H1 (cell line): Measurements from ENCODE around the gene MXD1. TPM values are rescaled to one million over a fixed set of nuclear protein-coding genes. Genes with fewer than 3 reads are reported as not detected.

Experiments used
- BCL11A ChIP-seq, 2 experiments: IDR thresholded peaks; one replicate each; pipeline ENCODE4 v1.6.1; 2011; ENCODE audit warnings: low read depth in 2 of 2, low read length in 2 of 2, mild to moderate bottlenecking in 2 of 2
- CBX8 ChIP-seq: fragments of 300-800, 300-1000 bp; sonication (generic); IDR thresholded peaks from 2 replicates; pipeline ENCODE4 v1.7.1; 2016; ENCODE audit warnings: low read depth, low read length, borderline replicate concordance
- CHD2 ChIP-seq: IDR thresholded peaks from 2 replicates; pipeline ENCODE4 v1.6.1; 2012; ENCODE audit warnings: low read length, improper control_type of control experiment
- CHD7 ChIP-seq: fragments of 300-600 bp; sonication (generic); IDR thresholded peaks from 2 replicates; pipeline ENCODE4 v1.7.1; 2012; ENCODE audit warnings: low read length, moderate library complexity, mild to moderate bottlenecking, inconsistent platforms; ENCODE audit not compliant: insufficient replicate concordance
- FOSL1 ChIP-seq: IDR thresholded peaks from 2 replicates; pipeline ENCODE4 v1.6.1; 2011; ENCODE audit warnings: mild to moderate bottlenecking, low read depth, low read length, moderate library complexity; ENCODE audit not compliant: insufficient read depth
- NRF1 ChIP-seq: IDR thresholded peaks from 2 replicates; pipeline ENCODE4 v1.6.1; 2011; ENCODE audit warnings: mild to moderate bottlenecking, low read depth, low read length, improper control_type of control experiment
- RBBP5 ChIP-seq: IDR thresholded peaks from 2 replicates; pipeline ENCODE4 v1.7.1; 2012; ENCODE audit warnings: low read depth, mild to moderate bottlenecking, inconsistent platforms, low read length, moderate library complexity, borderline replicate concordance
- SAP30 ChIP-seq: fragments of 300-600 bp; sonication (generic); IDR thresholded peaks from 2 replicates; pipeline ENCODE4 v1.7.1; 2012; ENCODE audit warnings: low read length, moderate library complexity, mild to moderate bottlenecking, inconsistent platforms; ENCODE audit not compliant: insufficient read depth, insufficient replicate concordance
- SRF ChIP-seq: IDR thresholded peaks from 2 replicates; pipeline ENCODE4 v1.6.1; 2011; ENCODE audit warnings: mild to moderate bottlenecking, low read depth, low read length, moderate library complexity
- TBP ChIP-seq: IDR thresholded peaks from 2 replicates; pipeline ENCODE4 v1.6.1; 2011; ENCODE audit warnings: low read depth, low read length, improper control_type of control experiment
- polyA plus RNA-seq, 7 experiments: library from polyadenylated mRNA; depleted of rRNA in 3 of 7; stranded (reverse) in 5 of 7; unstranded in 2 of 7; fragments of >200 nt in 5 of 7; fragments of 200-250 nt in 2 of 7; gene quantifications; 1 replicate in 5 of 7; 2 replicates in 1 of 7; 4 replicates in 1 of 7; pipeline versions ENCODE4 v1.2.1 to v1.2.3, GENCODE V29; 2011 to 2013; ENCODE audit warnings: missing spikeins in 2 of 7, mixed read lengths in 2 of 7
- total RNA-seq: library from RNA; stranded (reverse); fragmentation: NEBNext Ultra II Directional; extraction: Animal tissue kit (Norgen Biotek cat#: 25700); gene quantifications from 2 replicates; pipeline ENCODE4 v1.2.1, GENCODE V29; 2021

The MXD1 gene
- total and polyA plus RNA-seq, 2 of the 8 experiments (the other 6 are each of a cell fraction or from before 2014, with no cell fraction given) = 1.6 to 2.6 TPM

DNA sequence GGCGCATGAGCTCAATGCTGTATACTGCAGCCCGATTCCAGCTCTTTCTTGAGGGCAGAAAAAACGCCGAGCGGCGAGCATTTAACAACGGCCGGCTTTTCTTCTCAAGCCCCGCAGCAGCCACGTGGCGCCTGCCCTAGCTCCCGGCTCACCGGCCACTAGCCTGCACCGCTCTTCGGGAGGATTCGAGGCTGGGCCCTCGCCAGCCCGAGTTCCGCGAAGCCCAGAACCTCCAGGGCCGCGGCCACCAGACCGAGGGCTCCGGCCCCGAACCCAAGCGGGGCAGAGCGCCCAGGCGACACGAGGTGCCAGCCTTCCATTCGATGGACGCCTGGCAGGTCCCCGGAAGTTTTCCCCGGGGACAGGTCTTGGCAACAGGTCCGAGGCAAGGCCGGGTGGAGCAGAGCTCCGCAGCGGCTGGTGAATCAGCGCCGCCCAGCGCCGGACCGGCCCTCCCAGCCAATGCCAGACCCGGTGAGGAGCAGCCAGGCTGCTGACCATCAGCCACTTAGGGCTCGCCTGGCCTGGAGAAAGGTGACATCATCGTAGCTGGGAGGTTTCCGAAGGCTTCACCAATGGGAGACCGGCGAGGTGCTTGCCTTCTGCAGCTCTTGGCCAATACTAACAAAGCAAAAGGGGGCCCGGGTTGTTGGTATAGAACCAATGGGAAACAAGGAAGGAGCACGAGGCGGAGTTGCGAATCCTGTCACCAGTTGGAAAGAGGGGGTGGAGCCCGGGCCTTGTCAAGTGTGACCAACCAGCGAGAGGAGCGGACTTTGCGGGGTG, 552 bp upstream of the MXD1 start (continued):
- TF ChIP-seq CHD7 = no peak
- no peak for TF ChIP-seq SRF
- TF ChIP-seq CBX8 = no peak
- no peak for TF ChIP-seq SAP30
- no peak; the same call in 1 of the 2 replicates for TF ChIP-seq RBBP5
- peak; percentile 73; the same call in 1 of the 2 replicates for TF ChIP-seq CHD2
- no peak for TF ChIP-seq BCL11A (IDR thresholded peaks at IDR 0.05; ENCODE audit: low read depth in 2 of 2, low read length in 2 of 2)
- peak; percentile 93 for TF ChIP-seq TBP
- no peak for TF ChIP-seq NRF1
- TF ChIP-seq FOSL1 = no peak
